Right lobe of liver (tissue), 6 donors: Measurements from ENCODE around the gene ALG12. TPM values are rescaled to one million over a fixed set of nuclear protein-coding genes. Genes with fewer than 3 reads are reported as not detected.

Source experiments
- ATAC-seq, 4 donors: fragments of 200-7000 bp; cut with Tn5 transposase; one replicate each; pipeline ENCODE4 v1.9.1; 2020; ENCODE audit warnings: mild to moderate bottlenecking in 4 of 4, moderate library complexity in 4 of 4
- DNase-seq, 3 donors: peaks; one replicate each; pipeline ENCODE4 v3.0.0-alpha.2; 2020
- H3K27ac ChIP-seq, 3 donors: fragments of 200-600 bp; one replicate each; pipeline ENCODE4 v1.8.0; 2022
- H3K27me3 ChIP-seq, 2 donors: fragments of 200-600 bp; one replicate each; pipeline ENCODE4 v1.8.0; 2022
- H3K36me3 ChIP-seq, 4 donors: fragments of 200-600 bp; sonication (generic) in 1 of 4; one replicate each; pipeline versions ENCODE4 v1.5.1 to v1.8.0; 2017 to 2022; ENCODE audit warnings: control low read depth in 1 of 4
- H3K4me1 ChIP-seq, 4 donors: fragments of 200-600 bp; sonication (generic) in 1 of 4; one replicate each; pipeline versions ENCODE4 v1.5.1 to v1.8.0; 2017 to 2022; ENCODE audit warnings: control low read depth in 1 of 4
- H3K4me3 ChIP-seq, 3 donors: fragments of 200-600 bp; one replicate each; pipeline ENCODE4 v1.8.0; 2022
- H3K9me3 ChIP-seq, 4 donors: fragments of 200-600 bp; sonication (generic) in 1 of 4; one replicate each; pipeline versions ENCODE4 v1.5.1 to v1.8.0; 2017 to 2022; ENCODE audit warnings: control low read depth in 1 of 4
- CTCF ChIP-seq, 4 donors: fragments of 200-600 bp in 3 of 4; fragments of 450-650 bp in 1 of 4; IDR thresholded peaks; one replicate each; pipeline versions ENCODE4 v1.5.1 to v1.8.0; 2016 to 2022; ENCODE audit warnings: antibody characterized with exemption in 4 of 4, mild to moderate bottlenecking in 2 of 4
- POLR2A ChIP-seq: fragments of 450-650 bp; IDR thresholded peaks from one replicate; pipeline ENCODE4 v1.6.1; 2017; ENCODE audit warnings: antibody characterized with exemption, mild to moderate bottlenecking
- WGBS: methylation state at CpG from one replicate; pipeline ENCODE4 v1.1.6; 2018; ENCODE audit warnings: low coverage, low lambda C conversion rate; ENCODE audit not compliant: insufficient coverage; ENCODE audit errors: missing lambda C conversion rate; 5-methylcytosine and 5-hydroxymethylcytosine counted together
- intact Hi-C, 2 donors: fragments of 100-400 bp; cut with DNase I; formaldehyde crosslinking; loops; one replicate each; pipeline versions ENCODE4 v1.11.2 to v1.14.1; 2022
- long read RNA-seq: library from polyadenylated mRNA; unstranded; transcript quantifications from one replicate; pipeline ENCODE4 v2.0.0, GENCODE V29; 2019
- total RNA-seq, 6 experiments: library from RNA; depleted of rRNA in 2 of 6; stranded (reverse); fragments of >200 nt in 2 of 6; fragmentation: NEBNext Ultra II Directional in 3 of 6; extraction: Animal tissue kit (Norgen Biotek cat#: 25700) in 3 of 6; gene quantifications; one replicate each; pipeline versions ENCODE4 v1.1.0 to v1.2.4, GENCODE V29; 2016 to 2023
- donor health status: DM: no; HTN: yes; CAD: no.
- donor health status: DM: no; HTN: no; CAD: no.
- donor health status: DM: no; HTN: no; CAD: no.
- donor health status: DM: no; HTN: yes; CAD: no.
- donor health status: DM: no; HTN: yes; CAD: no.

The ALG12 gene
- 10 to 100 TPM; 15.1 to 19.0 (median 16.6) TPM for total RNA-seq
- long read RNA-seq = 0 reads

DNA sequence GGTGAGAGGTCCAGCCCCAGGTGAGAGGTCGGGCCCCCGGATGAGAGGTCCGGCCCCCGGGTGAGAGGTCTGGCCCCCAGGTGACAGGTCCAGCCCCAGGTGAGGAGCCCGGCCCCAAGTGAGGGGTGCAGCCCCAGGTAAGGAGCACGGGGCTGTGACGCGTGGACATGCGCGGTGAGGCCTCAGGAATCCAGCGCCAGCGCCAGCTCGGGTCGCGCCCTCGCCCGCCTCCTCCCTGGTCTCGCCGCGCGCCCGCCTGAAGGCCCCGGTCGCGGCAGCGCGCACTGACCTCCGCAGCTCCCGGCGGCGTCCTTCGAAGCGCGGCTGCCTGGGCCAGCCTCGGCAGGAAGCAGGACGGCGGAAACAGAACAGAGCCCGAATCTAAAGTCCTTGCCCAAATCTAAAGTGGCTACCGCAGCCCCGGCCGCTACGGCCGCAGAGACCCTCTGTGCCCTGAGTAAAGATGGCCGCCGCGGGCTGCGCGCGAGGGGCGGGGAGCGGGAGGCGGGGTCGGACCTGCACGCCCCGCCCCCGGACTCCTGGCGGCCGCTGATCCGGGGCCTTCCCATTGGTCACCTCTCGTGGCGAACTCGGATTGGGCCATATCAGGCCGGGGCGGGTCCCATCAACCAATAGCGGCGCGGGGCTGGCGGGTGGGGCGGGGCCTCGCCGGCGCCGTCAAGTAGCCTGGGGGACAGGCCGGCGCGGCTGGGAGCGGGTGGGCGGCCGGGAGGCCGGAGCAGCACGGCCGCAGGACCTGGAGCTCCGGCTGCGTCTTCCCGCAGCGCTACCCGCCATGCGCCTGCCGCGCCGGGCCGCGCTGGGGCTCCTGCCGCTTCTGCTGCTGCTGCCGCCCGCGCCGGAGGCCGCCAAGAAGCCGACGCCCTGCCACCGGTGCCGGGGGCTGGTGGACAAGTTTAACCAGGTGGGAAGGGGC is at the start of gene ALG12, which contains the start of gene CRELD2:
Gene ALG12 (minus strand): TSS at position 465 of the 937 bp plus-strand sequence. CDS start 4,673 bp downstream, outside the sequence.
Gene CRELD2 (plus strand): TSS at position 661 of the 937 bp plus-strand sequence. CDS start 136 bp downstream, at position 797.
- intact Hi-C loops = no loop called here
- peak; percentile 98 to 99 (median 98) for DNase-seq
- 0% methylated on average over 3 of the region's 103 CpGs for WGBS
- peak; percentile 86 for TF ChIP-seq POLR2A
- TF ChIP-seq CTCF (IDR thresholded peaks at IDR 0.05) = no peak
- Histone ChIP-seq H3K27ac (peak within 1 kb of the TSS; percentile 80 to 94 (median 87)), H3K4me3 (peak within 1 kb of the TSS; percentile 87 to 98 (median 94)), H3K36me3 (peaks cover 0 to 10% (median 6%) of the 10 kb centered on the region in 4 donors), H3K27me3 (no peaks in the 10 kb centered on the region), H3K4me1 (peaks cover 0 to 17% (median 4%) of the 10 kb centered on the region in 4 donors), H3K9me3 (no peaks in the 10 kb centered on the region)
- peak; percentile 94 to 98 (median 96) for ATAC-seq

DNA sequence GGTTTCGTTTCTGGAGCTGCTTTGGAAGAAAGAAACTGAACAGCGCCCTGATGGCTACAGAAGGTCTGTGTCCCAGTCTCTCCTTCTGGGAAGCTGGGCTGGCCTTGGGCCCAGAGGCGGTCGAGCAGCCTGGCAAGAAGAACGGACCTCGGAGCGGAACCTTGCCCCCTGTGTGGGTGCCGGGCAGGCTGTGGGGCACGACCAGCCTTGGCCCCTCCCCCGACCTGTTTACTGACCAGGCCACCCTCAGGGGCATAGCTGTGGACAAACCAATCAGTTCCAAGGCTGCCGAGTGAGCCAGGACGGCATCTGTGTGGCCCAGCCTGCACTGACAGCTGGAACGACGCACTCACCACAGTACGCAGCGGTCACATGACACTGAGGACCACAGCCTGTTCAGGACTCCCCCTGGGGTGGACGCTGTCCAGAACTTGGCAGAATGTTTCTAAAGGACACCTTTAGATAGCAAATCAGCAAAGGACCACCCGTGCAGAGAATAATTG is 49.5 kb upstream of the ALG12 start:
- Histone ChIP-seq H3K36me3 (peaks cover 4 to 15% (median 11%) of the 10 kb centered on the region in 4 donors), H3K4me1 (peaks cover 0 to 83% (median 45%) of the 10 kb centered on the region in 4 donors), H3K4me3 (peak overlapping the region; percentile 27 to 44 (median 40)), H3K27ac (peak overlapping the region; percentile 88 to 97 (median 91)), H3K27me3 (no peaks in the 10 kb centered on the region), H3K9me3 (no peaks in the 10 kb centered on the region)
- TF ChIP-seq CTCF (IDR thresholded peaks at IDR 0.05) (no peak), POLR2A (peak; percentile 76)
- peak; percentile 42 to 62 (median 54) for ATAC-seq
- peak; percentile 94 to 98 (median 98) for DNase-seq
- WGBS = 16% methylated on average over 8 of the region's 18 CpGs
- intact Hi-C loops = no loop called here

GRCh38 chr22:49966774-49967705 is 48.8 kb upstream of the ALG12 start:
- intact Hi-C loops = no loop called here
- ATAC-seq (peak; percentile 3 to 36 (median 12)), DNase-seq (peak; percentile 83 to 87 (median 84))
- no peaks in the 10 kb centered on the region for H3K27me3 ChIP-seq
- TF ChIP-seq CTCF (IDR thresholded peaks at IDR 0.05) = peak in 1 of 4 donors; percentile 16
- no peak for TF ChIP-seq POLR2A
- H3K27ac ChIP-seq = peak overlapping the region; percentile 88 to 97 (median 91)
- no peaks in the 10 kb centered on the region for H3K9me3 ChIP-seq
- peak overlapping the region; percentile 14 to 44 (median 34) for H3K4me3 ChIP-seq
- WGBS = 10% methylated on average over 17 of the region's 36 CpGs
- H3K4me1 ChIP-seq = peaks cover 0 to 86% (median 46%) of the 10 kb centered on the region in 4 donors
- H3K36me3 ChIP-seq = peaks cover 7 to 18% (median 12%) of the 10 kb centered on the region in 4 donors
